Putamen (tissue), 1 donor: Measurements from ENCODE around the gene UGCG.
"Not testable (repeated sequence)": the region's sequence is repeated elsewhere in the genome, so short reads cannot be mapped to it uniquely, and the experiment has no call there.

ENCODE experiments used
- DNase-seq: peaks from one replicate; pipeline ENCODE4 v3.0.0-alpha.2; 2016; ENCODE audit warnings: low spot score

The UGCG gene

DNA sequence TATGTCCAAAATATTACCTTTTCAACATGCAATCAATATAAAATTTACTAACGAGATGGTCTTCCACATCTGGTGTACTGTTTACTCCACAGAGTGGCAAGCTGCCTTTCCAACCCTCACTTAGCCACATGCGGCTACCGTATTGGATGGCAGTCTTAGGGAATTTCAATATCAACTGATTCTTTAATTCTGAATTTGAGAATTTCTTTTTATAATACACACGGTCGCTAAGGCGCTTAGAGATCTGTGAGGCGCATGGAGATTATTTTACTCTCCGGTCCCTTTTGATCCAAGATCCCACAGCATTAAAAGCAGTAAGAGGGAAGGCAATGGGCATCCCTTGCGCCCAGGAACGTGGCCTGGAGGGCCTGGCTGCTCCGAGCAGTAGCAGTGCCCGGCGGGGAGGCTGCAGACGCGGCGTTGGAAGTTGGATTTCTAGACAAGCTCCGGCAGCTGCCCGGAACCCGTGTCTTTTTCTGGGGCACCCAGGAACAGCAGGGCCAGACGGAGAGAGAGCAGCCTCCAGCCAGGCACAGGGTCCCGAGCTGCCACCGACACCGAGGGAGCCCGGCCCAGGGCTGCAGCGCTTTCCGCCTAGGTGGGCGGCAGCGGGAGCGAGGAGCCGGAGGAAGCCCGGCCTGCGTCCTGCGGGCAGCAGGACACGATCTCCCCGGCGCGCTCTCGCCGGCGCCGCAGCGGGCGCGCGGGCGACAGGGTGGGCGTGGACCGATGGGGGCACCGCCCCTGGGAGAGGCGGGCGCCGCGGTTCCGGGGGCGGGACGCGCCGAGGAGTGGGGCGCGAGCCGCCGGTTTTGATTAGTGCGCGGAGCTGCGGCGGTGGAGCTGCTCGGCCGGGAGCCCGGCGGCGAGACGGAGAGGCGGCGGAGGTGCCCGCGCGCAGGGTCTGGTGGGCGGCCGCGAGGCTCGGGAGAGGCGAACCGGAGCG, at the start of gene UGCG:
Gene UGCG, plus strand, starts transcription at position 819 of the 946 bp plus-strand sequence. CDS start 402 bp downstream, outside the sequence.
- DNase-seq: peak; percentile 90

- DNase-seq: no peak
These were observed 45.1 kb upstream of the UGCG start for GRCh38 chr9:111851553-111851952.

- no peak for DNase-seq
These were observed 44.3 kb upstream of the UGCG start for GRCh38 chr9:111852291-111852690.

DNA sequence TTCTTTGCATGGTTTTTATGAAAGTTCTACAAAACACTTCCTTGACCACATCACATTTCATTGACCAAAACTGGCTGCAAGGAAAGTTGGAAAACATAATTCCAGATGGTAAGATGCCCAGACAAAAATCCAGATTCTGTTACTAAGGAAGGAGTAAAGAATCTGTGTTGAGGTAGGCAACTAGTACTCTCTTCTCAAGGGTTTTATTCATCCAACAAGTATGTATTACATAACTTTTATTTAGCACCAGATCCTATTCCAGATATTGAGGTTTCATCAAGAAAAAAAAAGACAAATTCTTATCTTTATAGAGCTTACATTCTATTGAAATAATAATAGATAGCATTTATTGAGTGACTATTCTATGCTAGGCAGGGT, 43.2 kb upstream of the UGCG start:
- no peak for DNase-seq

GRCh38 chr9:111854799-111855198, 41.8 kb upstream of the UGCG start:
- DNase-seq: no peak

GRCh38 chr9:111857555-111858211, 38.9 kb upstream of the UGCG start:
- DNase-seq: no peak

- DNase-seq: no peak
These were observed 36.2 kb upstream of the UGCG start for GRCh38 chr9:111860443-111860842.

- no peak for DNase-seq
These were observed 33.0 kb upstream of the UGCG start for GRCh38 chr9:111863636-111864035.

GRCh38 chr9:111866976-111867375, 29.6 kb upstream of the UGCG start:
- DNase-seq: no peak

DNA sequence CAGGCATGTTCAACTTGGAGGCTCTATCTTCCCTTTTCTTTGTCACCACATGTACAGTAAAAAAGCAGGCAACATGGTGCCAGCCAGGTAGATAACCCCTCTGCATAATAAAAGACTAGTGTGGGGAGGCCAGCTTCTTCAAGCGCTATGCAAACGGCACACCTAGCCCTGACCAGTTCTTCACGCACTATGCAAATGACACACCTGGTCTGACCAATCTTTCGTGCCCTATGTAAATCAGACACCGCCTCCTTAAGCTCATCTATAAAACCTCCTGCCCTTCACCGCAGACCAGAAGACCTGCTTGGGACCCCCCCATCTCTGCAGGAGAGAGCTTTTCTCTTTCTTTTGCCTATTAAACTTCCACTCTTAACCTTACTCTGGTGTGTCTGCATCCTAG, 28.1 kb upstream of the UGCG start:
- DNase-seq: no peak

DNA sequence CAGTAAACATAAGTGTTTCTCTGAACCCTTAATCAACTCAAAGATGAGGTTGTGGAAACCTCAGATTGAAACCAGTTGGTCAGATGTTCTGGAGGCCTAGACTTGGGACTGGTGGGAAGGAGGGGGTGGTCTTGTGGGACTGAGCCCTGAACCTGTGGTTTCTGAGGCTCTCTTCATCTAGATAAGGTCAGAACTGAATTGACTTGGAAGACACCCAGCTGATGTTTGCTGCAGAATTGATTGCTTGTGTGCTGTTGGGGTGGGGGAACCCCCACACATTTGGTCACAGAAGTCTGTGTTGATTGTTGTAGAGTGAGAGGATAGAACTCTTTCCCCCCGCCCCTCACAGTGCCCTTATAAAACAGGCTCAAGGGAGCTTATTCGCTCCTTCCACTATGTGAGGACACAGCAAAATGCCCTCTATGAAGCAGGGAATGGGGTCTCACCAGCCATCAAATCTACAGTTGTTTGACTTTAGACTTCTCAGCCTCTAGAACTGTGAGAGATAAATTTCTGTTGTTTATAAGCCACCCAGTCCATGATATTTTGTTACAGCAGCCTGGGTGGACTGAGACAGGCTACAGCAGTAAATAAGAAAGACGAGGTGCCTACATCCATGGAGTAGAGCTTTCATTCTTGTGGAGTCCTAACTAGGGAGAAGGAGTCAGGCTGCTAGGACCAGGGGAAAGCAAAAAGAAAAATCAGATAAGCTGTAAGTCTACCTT, 25.7 kb upstream of the UGCG start:
- DNase-seq: no peak

- DNase-seq: no peak
These were observed 25.1 kb upstream of the UGCG start for GRCh38 chr9:111871499-111871855.

DNA sequence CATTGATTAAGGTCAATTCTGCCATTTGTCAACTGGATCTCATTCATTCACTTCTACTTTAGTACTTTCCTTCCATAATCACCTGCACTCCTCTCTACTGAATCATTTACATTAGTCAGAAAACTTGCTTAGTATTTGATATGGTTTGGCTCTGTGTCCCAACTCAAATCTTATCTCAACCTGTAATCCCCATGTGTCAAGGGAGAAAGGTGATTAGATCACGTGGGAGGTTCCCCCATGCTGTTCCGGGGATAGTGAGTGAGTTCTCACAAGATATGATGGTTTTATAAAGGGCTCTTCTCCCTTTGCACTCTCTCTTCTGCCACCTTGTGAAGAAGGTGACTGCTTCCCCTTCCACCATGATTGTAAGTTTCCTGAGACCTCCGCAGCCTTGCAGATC, 23.7 kb upstream of the UGCG start:
- DNase-seq: no peak

DNA sequence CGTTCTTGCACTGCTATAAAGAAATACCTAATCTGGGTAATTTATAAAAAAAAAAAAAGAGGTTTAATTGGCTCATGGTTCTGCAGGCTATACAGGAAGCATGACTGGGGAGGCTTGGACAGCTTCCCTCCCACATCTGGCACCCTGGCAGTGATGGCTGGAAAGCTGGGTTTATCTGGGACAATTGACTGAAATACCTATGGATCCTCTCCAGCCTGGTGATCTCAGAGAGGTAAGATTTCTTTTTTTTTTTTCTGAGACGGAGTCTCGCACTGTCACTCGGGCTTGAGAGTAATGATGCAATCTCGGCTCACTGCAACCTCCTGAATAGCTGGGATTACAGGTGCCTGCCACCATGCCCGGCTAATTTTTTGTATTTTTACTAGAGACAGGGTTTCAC, 22.7 kb upstream of the UGCG start:
- DNase-seq: no peak

- DNase-seq: no peak
These were observed 22.1 kb upstream of the UGCG start for GRCh38 chr9:111874500-111874899.

DNA sequence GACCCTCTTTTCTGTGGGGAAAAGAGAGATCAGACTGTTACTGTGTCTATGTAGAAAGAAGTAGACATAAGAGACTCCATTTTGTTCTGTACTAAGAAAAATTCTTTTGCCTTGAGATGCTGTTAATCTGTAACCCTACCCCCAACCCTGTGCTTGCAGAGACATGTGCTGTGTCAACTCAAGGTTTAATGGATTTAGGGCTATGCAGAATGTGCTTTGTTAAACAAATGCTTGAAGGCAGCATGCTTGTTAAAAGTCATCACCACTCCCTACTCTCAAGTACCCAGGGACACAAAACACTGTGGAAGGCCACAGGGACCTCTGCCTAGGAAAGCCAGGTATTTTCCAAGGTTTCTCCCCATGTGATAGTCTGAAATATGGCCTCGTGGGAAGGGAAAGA, 21.3 kb upstream of the UGCG start:
- DNase-seq: not testable (repeated sequence)

GRCh38 chr9:111875691-111876090, 20.9 kb upstream of the UGCG start:
- not testable (repeated sequence) for DNase-seq

- DNase-seq: no peak
These were observed 20.4 kb upstream of the UGCG start for GRCh38 chr9:111876179-111876578.

GRCh38 chr9:111877420-111877819, 19.2 kb upstream of the UGCG start:
- no peak for DNase-seq

DNA sequence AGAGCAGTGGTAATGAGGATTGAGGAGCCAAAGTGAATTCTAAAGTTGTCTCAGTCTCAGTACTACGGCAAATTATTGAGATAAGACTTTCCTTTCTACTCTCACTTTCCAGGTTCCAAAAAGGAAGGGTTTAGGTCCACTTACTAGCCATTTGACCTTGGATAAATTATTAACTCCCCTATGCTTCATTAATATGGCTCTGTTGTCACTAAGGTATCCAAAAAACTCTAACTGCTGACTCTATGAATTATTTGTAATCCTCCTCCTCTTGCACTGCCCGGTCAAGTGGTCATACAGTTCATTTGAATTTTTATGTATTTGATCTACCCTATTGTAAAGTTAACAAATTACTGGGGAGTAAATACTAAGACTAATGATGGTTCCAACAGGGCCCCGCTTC, 17.7 kb upstream of the UGCG start:
- DNase-seq: no peak

DNA sequence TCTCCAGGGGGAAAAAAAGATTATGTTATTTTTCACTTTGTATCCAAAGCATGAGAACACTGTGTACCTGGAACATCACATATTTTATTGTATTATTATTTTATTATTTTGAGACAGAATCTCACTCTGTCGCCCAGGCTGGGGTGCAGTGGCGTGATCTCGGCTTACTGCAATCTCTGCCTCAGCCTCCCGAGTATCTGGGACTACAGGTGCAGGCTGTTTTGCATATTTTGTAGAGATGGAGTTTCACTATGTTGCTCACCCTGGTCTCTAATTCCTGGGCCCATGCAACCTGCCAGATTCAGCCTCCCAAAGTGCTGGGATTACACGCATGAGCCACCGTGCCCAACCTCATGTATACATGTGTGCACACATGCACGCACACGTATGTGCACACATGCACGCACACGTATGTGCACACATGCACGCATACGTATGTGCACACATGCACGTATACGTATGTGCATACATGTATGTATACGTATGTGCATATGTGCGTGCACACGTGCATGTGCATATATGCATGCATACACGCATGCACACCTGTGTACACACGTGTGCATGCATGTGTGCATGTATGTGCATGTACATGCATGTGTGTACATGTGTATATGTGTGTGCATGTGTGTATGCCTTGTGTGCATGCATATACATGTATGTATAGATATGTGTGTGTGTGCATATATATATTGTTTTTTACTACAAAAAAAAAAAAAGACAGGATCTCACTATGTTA, 9.5 kb upstream of the UGCG start:
- no peak for DNase-seq

- no peak for DNase-seq
These were observed 6.3 kb upstream of the UGCG start for GRCh38 chr9:111890334-111890733.
